MCF 10A (cell line): ENCODE results near the gene RAB3D. TPM values are rescaled to one million over a fixed set of nuclear protein-coding genes. Genes with fewer than 3 reads are reported as not detected.

Experiments used
- BruUV-seq: library from RNA; stranded (reverse); fragments of 400-500 nt; replicated peaks from 2 replicates; lab custom pipeline; 2021; lab: Mats Ljungman, UMichigan
- CTCF ChIA-PET: fragments of 300-600 bp; sonication (Branson Sonifier 250); formaldehyde crosslinking; extraction: SDS; loops from one replicate; lab custom pipeline; 2021; ENCODE audit warnings: antibody characterized with exemption, inconsistent platforms; lab: Yijun Ruan, JAX
- POLR2A ChIA-PET: fragments of 300-600, 350-650 bp; sonication (Branson Sonifier 250); formaldehyde crosslinking; extraction: SDS; loops from one replicate; lab custom pipeline; 2020; ENCODE audit warnings: antibody characterized with exemption, inconsistent platforms; lab: Yijun Ruan, JAX
- DNase-seq: peaks from one replicate; pipeline ENCODE4 v3.0.0-alpha.2; 2018; ENCODE audit not compliant: unreplicated experiment
- H3K27ac Mint-ChIP-seq: one replicate; pipeline ENCODE4 v1.8.0; 2022; ENCODE audit warnings: mild to moderate bottlenecking, low read depth, mixed read lengths; ENCODE audit not compliant: unreplicated experiment
- H3K27me3 Mint-ChIP-seq: one replicate; pipeline ENCODE4 v1.8.0; 2022; ENCODE audit warnings: mixed read lengths; ENCODE audit not compliant: insufficient read depth, unreplicated experiment
- H3K36me3 Mint-ChIP-seq: one replicate; pipeline ENCODE4 v1.8.0; 2022; ENCODE audit warnings: mild to moderate bottlenecking, moderate library complexity, mixed read lengths; ENCODE audit not compliant: insufficient read depth, unreplicated experiment
- H3K4me1 Mint-ChIP-seq: one replicate; pipeline ENCODE4 v1.8.0; 2022; ENCODE audit warnings: mixed read lengths; ENCODE audit not compliant: insufficient read depth, unreplicated experiment
- H3K4me3 Mint-ChIP-seq: one replicate; pipeline ENCODE4 v1.8.0; 2022; ENCODE audit warnings: mild to moderate bottlenecking, moderate library complexity, mixed read lengths; ENCODE audit not compliant: unreplicated experiment
- H3K9me3 Mint-ChIP-seq: one replicate; pipeline ENCODE4 v1.8.0; 2022; ENCODE audit warnings: mixed read lengths; ENCODE audit not compliant: unreplicated experiment
- intact Hi-C: fragments of 100-400 bp; cut with micrococcal nuclease; formaldehyde crosslinking; loops from 2 replicates; pipeline ENCODE4 v1.14.1; 2022
- total RNA-seq: library from RNA; stranded (reverse); gene quantifications from 2 replicates; pipeline ENCODE4 v1.2.3, GENCODE V29; 2022
- TF ChIP-seq, protein P1 (sequence below): fragments of 200-600 bp; IDR thresholded peaks from one replicate; pipeline ENCODE4 v1.8.0; 2022; ENCODE audit warnings: antibody characterized with exemption, mild to moderate bottlenecking; ENCODE audit not compliant: unreplicated experiment

RAB3D gene
- total RNA-seq, 1 experiment from 2014 or later: 46.5 TPM

DNA sequence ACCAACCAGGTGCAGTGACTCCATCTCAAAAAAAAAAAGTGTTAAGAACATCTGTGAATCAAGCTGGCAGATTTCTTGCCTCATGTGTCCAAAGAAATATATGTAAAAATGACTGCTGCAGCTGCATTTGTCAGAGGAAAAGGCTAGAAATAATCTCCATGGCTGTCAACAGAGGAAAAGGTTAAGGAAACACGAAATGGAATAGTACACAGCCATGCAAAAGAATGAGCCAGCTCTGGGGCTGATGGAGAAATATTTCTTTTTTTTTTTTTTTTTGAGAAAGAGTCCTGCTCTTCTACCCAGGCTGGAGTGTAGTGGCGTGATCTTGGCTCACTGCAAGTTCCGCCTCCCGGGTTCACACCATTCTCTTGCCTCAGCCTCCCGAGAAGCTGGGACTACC is 6.6 kb downstream of the RAB3D start:
- CTCF ChIA-PET: no interaction called here
- intact Hi-C loops: no loop called here

DNA sequence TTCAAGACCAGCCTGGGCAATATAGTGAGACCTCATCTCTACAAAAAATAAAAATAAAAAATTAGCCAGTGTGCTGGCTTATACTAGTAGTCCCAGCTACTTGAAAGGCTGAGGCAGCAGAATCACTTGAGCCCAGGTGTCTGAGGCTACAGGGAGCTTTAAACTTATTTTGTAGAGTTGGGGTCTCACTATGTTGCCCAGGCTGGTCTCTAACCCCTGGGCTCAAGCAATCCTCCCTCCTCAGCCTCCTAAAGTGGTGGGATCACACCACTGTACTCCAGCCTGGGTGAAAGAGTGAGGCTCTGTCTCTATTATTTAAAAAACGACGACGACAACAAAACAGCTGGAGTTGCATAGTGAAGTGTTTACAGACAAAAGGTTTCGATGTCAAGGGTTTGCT is 8.0 kb downstream of the RAB3D start:
- ChIA-PET CTCF (interaction anchor here (0.6 to 1.0 kb wide), 2 partner anchors 45 to 136 kb away, joined by 3 to 4 read pairs; no protein-coding TSS in a partner anchor), POLR2A (interaction anchor here (0.6 to 1.6 kb wide), 4 partner anchors 13 to 70 kb away, joined by 3 to 6 read pairs (median 3); partner anchors contain the start of genes CCDC159 and TMEM205)
- Mint-ChIP-seq H3K4me3 (no peak overlapping the region), H3K9me3 (no peaks in the 10 kb centered on the region), H3K27ac (no peak overlapping the region), H3K4me1 (no peaks in the 10 kb centered on the region), H3K36me3 (peaks cover 81% of the 10 kb centered on the region), H3K27me3 (no peaks in the 10 kb centered on the region)
- DNase-seq: no peak
- TF ChIP-seq, protein P1, sequence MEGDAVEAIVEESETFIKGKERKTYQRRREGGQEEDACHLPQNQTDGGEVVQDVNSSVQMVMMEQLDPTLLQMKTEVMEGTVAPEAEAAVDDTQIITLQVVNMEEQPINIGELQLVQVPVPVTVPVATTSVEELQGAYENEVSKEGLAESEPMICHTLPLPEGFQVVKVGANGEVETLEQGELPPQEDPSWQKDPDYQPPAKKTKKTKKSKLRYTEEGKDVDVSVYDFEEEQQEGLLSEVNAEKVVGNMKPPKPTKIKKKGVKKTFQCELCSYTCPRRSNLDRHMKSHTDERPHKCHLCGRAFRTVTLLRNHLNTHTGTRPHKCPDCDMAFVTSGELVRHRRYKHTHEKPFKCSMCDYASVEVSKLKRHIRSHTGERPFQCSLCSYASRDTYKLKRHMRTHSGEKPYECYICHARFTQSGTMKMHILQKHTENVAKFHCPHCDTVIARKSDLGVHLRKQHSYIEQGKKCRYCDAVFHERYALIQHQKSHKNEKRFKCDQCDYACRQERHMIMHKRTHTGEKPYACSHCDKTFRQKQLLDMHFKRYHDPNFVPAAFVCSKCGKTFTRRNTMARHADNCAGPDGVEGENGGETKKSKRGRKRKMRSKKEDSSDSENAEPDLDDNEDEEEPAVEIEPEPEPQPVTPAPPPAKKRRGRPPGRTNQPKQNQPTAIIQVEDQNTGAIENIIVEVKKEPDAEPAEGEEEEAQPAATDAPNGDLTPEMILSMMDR: no peak
- no TSS peak for BruUV-seq
- intact Hi-C loops: no loop called here

More for the DNA sequence above, 6.6 kb downstream of the RAB3D start:
- no peak for DNase-seq
- TF ChIP-seq, protein P1: no peak
- Mint-ChIP-seq H3K36me3 (peaks cover 86% of the 10 kb centered on the region), H3K9me3 (no peaks in the 10 kb centered on the region), H3K27me3 (no peaks in the 10 kb centered on the region), H3K4me3 (no peak overlapping the region), H3K4me1 (peaks cover 2% of the 10 kb centered on the region), H3K27ac (no peak overlapping the region)
- BruUV-seq: no TSS peak
- POLR2A ChIA-PET: interaction anchor here (1.6 to 1.7 kb wide), 2 partner anchors 9 to 14 kb away, joined by 4 to 6 read pairs; partner anchors contain the start of genes CCDC159 and TMEM205

DNA sequence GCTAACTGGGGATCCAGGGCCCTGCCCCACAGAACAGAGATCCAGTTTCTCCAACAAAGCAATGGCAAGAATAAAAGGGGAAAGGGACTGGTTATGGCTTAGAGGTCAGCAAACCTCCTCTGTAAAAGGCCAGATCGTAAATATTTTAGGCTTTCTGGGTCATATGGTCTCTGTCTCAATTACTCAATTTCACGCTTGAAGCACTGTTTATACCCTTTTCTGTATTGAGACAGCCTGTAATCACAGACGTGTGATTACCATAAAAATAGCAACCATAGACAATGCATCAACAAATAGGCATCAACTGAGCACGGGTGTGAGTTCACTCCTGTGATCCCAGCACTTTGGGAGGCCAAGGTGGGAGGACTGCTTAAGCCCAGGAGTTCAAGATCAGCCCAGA is 9.3 kb downstream of the RAB3D start:
- CTCF ChIA-PET: interaction anchor here (0.7 kb wide), 1 partner anchor 131 kb away, joined by 4 read pairs; no protein-coding TSS in a partner anchor
- Mint-ChIP-seq H3K27me3 (no peaks in the 10 kb centered on the region), H3K4me1 (peaks cover 1% of the 10 kb centered on the region), H3K9me3 (no peaks in the 10 kb centered on the region), H3K27ac (no peak overlapping the region), H3K4me3 (no peak overlapping the region), H3K36me3 (peaks cover 68% of the 10 kb centered on the region)
- POLR2A ChIA-PET: interaction anchor here (1.1 kb wide), 1 partner anchor 8 kb away, joined by 3 read pairs; no protein-coding TSS in a partner anchor
- DNase-seq: no peak
- TF ChIP-seq, protein P1: no peak
- intact Hi-C loops: no loop called here
- no TSS peak for BruUV-seq

DNA sequence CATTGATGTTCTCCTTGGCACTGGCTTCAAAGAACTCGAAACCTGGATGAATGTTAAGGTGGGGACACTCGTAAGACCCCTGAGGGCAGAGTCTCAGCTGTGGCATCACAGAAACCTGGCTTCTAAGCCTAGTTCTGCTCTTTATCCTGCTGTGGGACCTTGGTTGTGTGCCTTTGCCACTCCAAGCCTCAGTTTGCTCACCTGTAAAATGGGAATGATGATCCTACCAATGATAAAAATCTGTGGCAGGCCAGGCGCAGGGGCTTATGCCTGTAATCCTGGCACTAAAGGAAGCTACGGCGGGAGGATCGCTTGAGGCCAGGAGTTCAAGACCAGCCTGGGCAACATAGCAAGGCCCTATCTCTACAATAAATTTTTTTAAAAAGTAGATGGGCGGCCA is 13.9 kb downstream of the RAB3D start:
- peaks cover 10% of the 10 kb centered on the region for H3K4me1 Mint-ChIP-seq
- CTCF ChIA-PET: interaction anchor here (0.5 to 1.4 kb wide), 3 partner anchors 19 to 205 kb away, joined by 3 read pairs; no protein-coding TSS in a partner anchor
- no peaks in the 10 kb centered on the region for H3K9me3 Mint-ChIP-seq
- H3K4me3 Mint-ChIP-seq: no peak overlapping the region
- no peak overlapping the region for H3K27ac Mint-ChIP-seq
- BruUV-seq: no TSS peak
- no peak for DNase-seq
- intact Hi-C loops: no loop called here
- POLR2A ChIA-PET: interaction anchor here (1.0 to 4.8 kb wide), 3 partner anchors 14 to 52 kb away, joined by 4 to 33 read pairs (median 7); partner anchors contain the start of genes CCDC159, RAB3D and TMEM205
- H3K36me3 Mint-ChIP-seq: peaks cover 56% of the 10 kb centered on the region
- H3K27me3 Mint-ChIP-seq: no peaks in the 10 kb centered on the region
- TF ChIP-seq, protein P1: no peak
